ENCODE data around the gene HSPB8.

Gene HSPB8

DNA sequence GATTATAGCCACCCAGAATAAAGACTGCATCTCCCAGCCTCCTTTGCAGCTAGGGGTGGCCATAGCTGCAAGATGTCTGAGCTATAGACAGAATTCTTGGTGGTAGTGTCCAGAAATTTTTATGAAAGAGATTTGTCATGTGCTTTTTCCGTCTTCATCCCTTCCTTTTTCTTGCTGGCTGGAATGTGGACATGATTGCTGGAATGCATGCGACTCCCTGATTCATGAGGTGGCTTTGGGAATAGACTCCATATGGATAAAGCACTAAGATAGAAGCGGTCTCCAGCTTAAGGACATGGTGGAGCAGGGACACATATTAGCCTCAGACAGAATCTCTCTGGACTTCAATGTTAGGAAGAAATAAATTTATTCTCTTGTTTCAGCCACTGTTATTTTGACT, 10.0 kb upstream of the HSPB8 start:
- Histone ChIP-seq H3K4me3 (ENCODE audit: low read depth, low read length, poor library complexity, severe bottlenecking) (no peak overlapping the region), H2AFZ (ENCODE audit: low read length) (no peak overlapping the region), H4K20me1 (ENCODE audit: insufficient read depth, low read length) (no peaks in the 10 kb centered on the region), H3K4me2 (ENCODE audit: low read length) (no peak overlapping the region), H3K79me2 (ENCODE audit: insufficient read depth, low read length) (no peaks in the 10 kb centered on the region), H3K27me3 (ENCODE audit: insufficient read depth, low read length) (no peaks in the 10 kb centered on the region), H3K27ac (ENCODE audit: low read depth, low read length, poor library complexity, severe bottlenecking) (no peak overlapping the region), H3K4me1 (ENCODE audit: insufficient read depth, low read length, severe bottlenecking) (no peaks in the 10 kb centered on the region), H3K36me3 (ENCODE audit: insufficient read depth, low read length) (no peaks in the 10 kb centered on the region), H3K9me3 (ENCODE audit: low read length) (no peaks in the 10 kb centered on the region), H3F3A (ENCODE audit: insufficient read depth, low read length) (no peaks in the 10 kb centered on the region), H3K9ac (ENCODE audit: low read length) (no peak overlapping the region), H3K9me2 (ENCODE audit: low read depth, low read length) (no peaks in the 10 kb centered on the region)
- TF ChIP-seq, protein P1, sequence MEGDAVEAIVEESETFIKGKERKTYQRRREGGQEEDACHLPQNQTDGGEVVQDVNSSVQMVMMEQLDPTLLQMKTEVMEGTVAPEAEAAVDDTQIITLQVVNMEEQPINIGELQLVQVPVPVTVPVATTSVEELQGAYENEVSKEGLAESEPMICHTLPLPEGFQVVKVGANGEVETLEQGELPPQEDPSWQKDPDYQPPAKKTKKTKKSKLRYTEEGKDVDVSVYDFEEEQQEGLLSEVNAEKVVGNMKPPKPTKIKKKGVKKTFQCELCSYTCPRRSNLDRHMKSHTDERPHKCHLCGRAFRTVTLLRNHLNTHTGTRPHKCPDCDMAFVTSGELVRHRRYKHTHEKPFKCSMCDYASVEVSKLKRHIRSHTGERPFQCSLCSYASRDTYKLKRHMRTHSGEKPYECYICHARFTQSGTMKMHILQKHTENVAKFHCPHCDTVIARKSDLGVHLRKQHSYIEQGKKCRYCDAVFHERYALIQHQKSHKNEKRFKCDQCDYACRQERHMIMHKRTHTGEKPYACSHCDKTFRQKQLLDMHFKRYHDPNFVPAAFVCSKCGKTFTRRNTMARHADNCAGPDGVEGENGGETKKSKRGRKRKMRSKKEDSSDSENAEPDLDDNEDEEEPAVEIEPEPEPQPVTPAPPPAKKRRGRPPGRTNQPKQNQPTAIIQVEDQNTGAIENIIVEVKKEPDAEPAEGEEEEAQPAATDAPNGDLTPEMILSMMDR (IDR thresholded peaks at IDR 0.05; ENCODE audit: low read length), result no peak
- TF ChIP-seq EZH2 (IDR thresholded peaks at IDR 0.05; ENCODE audit: borderline replicate concordance, low read length), result no peak

DNA sequence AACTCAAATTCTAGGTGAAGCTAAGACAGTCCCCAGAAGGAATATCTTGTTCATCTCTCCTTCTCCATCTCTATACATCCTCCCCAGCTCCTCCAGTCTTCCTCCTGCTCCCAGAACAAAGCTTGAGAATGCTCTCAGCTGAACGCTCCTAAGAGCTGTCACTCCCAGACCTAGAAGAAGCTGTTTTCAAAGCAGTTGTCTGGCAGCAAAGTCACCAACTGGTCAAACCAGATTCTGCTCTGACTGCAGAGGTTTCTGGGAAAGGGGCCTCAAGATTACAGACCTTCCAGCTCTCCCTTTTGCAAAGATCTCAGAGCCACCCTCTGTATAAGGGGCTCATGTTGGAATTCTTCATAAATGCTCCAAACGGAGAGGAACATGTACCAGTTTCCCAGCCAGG, 9.6 kb upstream of the HSPB8 start:
- H3K36me3 ChIP-seq (ENCODE audit: insufficient read depth, low read length), result no peaks in the 10 kb centered on the region

DNA sequence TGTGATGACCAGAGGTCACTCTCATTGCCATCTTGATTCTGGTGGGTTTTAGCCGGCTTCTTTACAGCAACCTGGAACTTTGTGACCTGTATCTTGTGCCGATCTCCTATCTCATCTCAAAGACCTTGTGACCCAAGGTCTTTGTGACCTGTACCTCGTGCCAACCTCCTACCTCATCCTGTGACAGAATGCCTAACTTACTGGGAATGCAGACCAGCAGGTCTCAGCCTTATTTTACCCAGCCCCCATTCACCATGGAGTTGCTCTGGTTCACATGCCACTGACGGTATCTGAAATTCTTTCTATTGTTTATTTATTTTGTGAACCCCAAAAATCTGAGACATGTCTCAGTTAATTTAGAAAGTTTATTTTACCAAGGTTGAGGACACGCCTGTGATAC, 7.4 kb upstream of the HSPB8 start:
- no peaks in the 10 kb centered on the region for H3K79me2 ChIP-seq (ENCODE audit: insufficient read depth, low read length)
- no peaks in the 10 kb centered on the region for H3K9me3 ChIP-seq (ENCODE audit: low read length)
- H3K9ac ChIP-seq (ENCODE audit: low read length), result no peak overlapping the region
- no peak for TF ChIP-seq EZH2 (IDR thresholded peaks at IDR 0.05; ENCODE audit: borderline replicate concordance, low read length)
- TF ChIP-seq, protein P1 (IDR thresholded peaks at IDR 0.05; ENCODE audit: low read length), result no peak
- no peaks in the 10 kb centered on the region for H4K20me1 ChIP-seq (ENCODE audit: insufficient read depth, low read length)
- no peak overlapping the region for H3K27ac ChIP-seq (ENCODE audit: low read depth, low read length, poor library complexity, severe bottlenecking)
- no peak overlapping the region for H2AFZ ChIP-seq (ENCODE audit: low read length)
- no peak overlapping the region for H3K4me3 ChIP-seq (ENCODE audit: low read depth, low read length, poor library complexity, severe bottlenecking)
- H3K36me3 ChIP-seq (ENCODE audit: insufficient read depth, low read length), result no peaks in the 10 kb centered on the region
- no peaks in the 10 kb centered on the region for H3K27me3 ChIP-seq (ENCODE audit: insufficient read depth, low read length)
- H3K4me2 ChIP-seq (ENCODE audit: low read length), result no peak overlapping the region
- no peaks in the 10 kb centered on the region for H3F3A ChIP-seq (ENCODE audit: insufficient read depth, low read length)
- no peaks in the 10 kb centered on the region for H3K4me1 ChIP-seq (ENCODE audit: insufficient read depth, low read length, severe bottlenecking)
- H3K9me2 ChIP-seq (ENCODE audit: low read depth, low read length), result no peaks in the 10 kb centered on the region

More for the DNA sequence above, 9.6 kb upstream of the HSPB8 start:
- no peak for TF ChIP-seq EZH2 (IDR thresholded peaks at IDR 0.05; ENCODE audit: borderline replicate concordance, low read length)
- TF ChIP-seq, protein P1 (IDR thresholded peaks at IDR 0.05; ENCODE audit: low read length), result no peak
- H3K9me2 ChIP-seq (ENCODE audit: low read depth, low read length), result no peaks in the 10 kb centered on the region
- H3K4me3 ChIP-seq (ENCODE audit: low read depth, low read length, poor library complexity, severe bottlenecking), result no peak overlapping the region
- no peak overlapping the region for H3K9ac ChIP-seq (ENCODE audit: low read length)
- no peaks in the 10 kb centered on the region for H3K9me3 ChIP-seq (ENCODE audit: low read length)
- no peaks in the 10 kb centered on the region for H4K20me1 ChIP-seq (ENCODE audit: insufficient read depth, low read length)
- H3K4me2 ChIP-seq (ENCODE audit: low read length), result no peak overlapping the region
- no peaks in the 10 kb centered on the region for H3K4me1 ChIP-seq (ENCODE audit: insufficient read depth, low read length, severe bottlenecking)
- no peaks in the 10 kb centered on the region for H3K79me2 ChIP-seq (ENCODE audit: insufficient read depth, low read length)
- H3F3A ChIP-seq (ENCODE audit: insufficient read depth, low read length), result no peaks in the 10 kb centered on the region
- H3K27ac ChIP-seq (ENCODE audit: low read depth, low read length, poor library complexity, severe bottlenecking), result no peak overlapping the region
- H3K27me3 ChIP-seq (ENCODE audit: insufficient read depth, low read length), result no peaks in the 10 kb centered on the region
- no peak overlapping the region for H2AFZ ChIP-seq (ENCODE audit: low read length)
